GM23248 (cell line): ENCODE data around the gene KAZN. TPM values are rescaled to one million over a fixed set of nuclear protein-coding genes. Genes with fewer than 3 reads are reported as not detected.

Source experiments
- DNase-seq: peaks from one replicate; pipeline ENCODE4 v3.0.0-alpha.2; 2015
- H2AFZ ChIP-seq: fragments of 200-600 bp; sonication (generic); 2 replicates; pipeline ENCODE4 v1.6.1; 2016; ENCODE audit warnings: antibody characterized with exemption
- H3F3A ChIP-seq: fragments of 200-600 bp; sonication (generic); 2 replicates; pipeline ENCODE4 v1.6.1; 2016; ENCODE audit warnings: mild to moderate bottlenecking, antibody characterized with exemption, mixed run types; ENCODE audit not compliant: insufficient read depth
- H3K27ac ChIP-seq: fragments of 200-600 bp; sonication (generic); 2 replicates; pipeline ENCODE4 v1.5.1; 2016; ENCODE audit warnings: mild to moderate bottlenecking
- H3K27me3 ChIP-seq: fragments of 200-600 bp; sonication (generic); replicated peaks from 2 replicates; pipeline ENCODE4 v1.6.1; 2016; ENCODE audit warnings: mild to moderate bottlenecking; ENCODE audit not compliant: insufficient read depth
- H3K36me3 ChIP-seq: fragments of 200-600 bp; sonication (generic); 2 replicates; pipeline ENCODE4 v1.6.1; 2016; ENCODE audit warnings: low read depth, mild to moderate bottlenecking
- H3K4me1 ChIP-seq: fragments of 200-600 bp; sonication (generic); 2 replicates; pipeline ENCODE4 v1.6.1; 2016; ENCODE audit warnings: mild to moderate bottlenecking; ENCODE audit not compliant: insufficient read depth
- H3K4me2 ChIP-seq: fragments of 200-600 bp; sonication (generic); one replicate; pipeline ENCODE4 v1.6.1; 2016; ENCODE audit warnings: mild to moderate bottlenecking; ENCODE audit not compliant: unreplicated experiment
- H3K4me3 ChIP-seq: fragments of 200-600 bp; sonication (generic); 2 replicates; pipeline ENCODE4 v1.5.1; 2016; ENCODE audit warnings: mild to moderate bottlenecking
- H3K79me2 ChIP-seq: fragments of 200-600 bp; sonication (generic); 2 replicates; pipeline ENCODE4 v1.6.1; 2016; ENCODE audit warnings: mild to moderate bottlenecking; ENCODE audit not compliant: insufficient read depth
- H3K9ac ChIP-seq: fragments of 200-600 bp; sonication (generic); 2 replicates; pipeline ENCODE4 v1.6.1; 2016; ENCODE audit warnings: mild to moderate bottlenecking
- H3K9me2 ChIP-seq: fragments of 200-600 bp; sonication (generic); 2 replicates; pipeline ENCODE4 v1.6.1; 2016; ENCODE audit warnings: mixed run types, mild to moderate bottlenecking, moderate library complexity; ENCODE audit not compliant: insufficient read depth
- H3K9me3 ChIP-seq: fragments of 200-600 bp; sonication (generic); one replicate; pipeline ENCODE4 v1.6.1; 2017; ENCODE audit warnings: low read depth
- H4K20me1 ChIP-seq: fragments of 200-600 bp; sonication (generic); 2 replicates; pipeline ENCODE4 v1.6.0; 2016; ENCODE audit not compliant: insufficient read depth
- EZH2 ChIP-seq: fragments of 200-600 bp; sonication (generic); IDR thresholded peaks from 2 replicates; pipeline ENCODE4 v1.6.1; 2018; ENCODE audit warnings: antibody characterized with exemption, mild to moderate bottlenecking; ENCODE audit not compliant: insufficient read depth, poor library complexity, severe bottlenecking
- EZH2phosphoT487 ChIP-seq: fragments of 200-600 bp; sonication (generic); IDR thresholded peaks from 2 replicates; pipeline ENCODE4 v1.6.1; 2018; ENCODE audit warnings: antibody characterized with exemption, moderate library complexity, mild to moderate bottlenecking, low read depth; ENCODE audit not compliant: insufficient read depth
- WGBS, 2 experiments: methylation state at CpG; one replicate each; pipeline ENCODE4 v1.1.6; 2015 to 2017; ENCODE audit warnings: low lambda C conversion rate in 2 of 2, low coverage in 1 of 2; ENCODE audit errors: missing lambda C conversion rate in 2 of 2; 5-methylcytosine and 5-hydroxymethylcytosine counted together
- in situ Hi-C: fragments of 300-500 bp; cut with MboI; formaldehyde crosslinking; loops from 2 replicates; pipeline ENCODE4 v1.15.0; 2020
- polyA plus RNA-seq: library from polyadenylated mRNA; unstranded; fragments of >200 nt; fragmentation: Nextera tagmentation; extraction: Ambion mirVana; gene quantifications from 2 replicates; pipeline ENCODE4 v1.2.1, GENCODE V29; 2016
- total RNA-seq: library from RNA; depleted of rRNA; stranded (reverse); fragments of >200 nt; shearing (Covaris generic); gene quantifications from 2 replicates; pipeline ENCODE4 v1.2.3, GENCODE V29; 2014

Gene KAZN
- total and polyA plus RNA-seq, 2 experiments from 2014 or later, result 4.9 to 7.2 TPM

- in situ Hi-C loops, result no loop called here
- no peaks in the 10 kb centered on the region for H4K20me1 ChIP-seq
- H3K4me1 ChIP-seq, result 0 out of 2 replicates have a peak, but pooled peaks cover 4% of the 10 kb centered on the region
- no peak overlapping the region for H3K9ac ChIP-seq
- no peak overlapping the region for H2AFZ ChIP-seq
- no peaks in the 10 kb centered on the region for H3K36me3 ChIP-seq
- no peaks in the 10 kb centered on the region for H3K79me2 ChIP-seq
- no peaks in the 10 kb centered on the region for H3K27me3 ChIP-seq
- 78% methylated on average over 12 of the region's 12 CpGs for WGBS, 2 experiments
- H3K27ac ChIP-seq, result no peak overlapping the region
- DNase-seq, result no peak
- no peak for TF ChIP-seq EZH2phosphoT487
- no peak for TF ChIP-seq EZH2
- H3K4me2 ChIP-seq, result no peak overlapping the region
- no peaks in the 10 kb centered on the region for H3F3A ChIP-seq
- no peaks in the 10 kb centered on the region for H3K9me3 ChIP-seq
- H3K4me3 ChIP-seq, result no peak overlapping the region
- H3K9me2 ChIP-seq, result no peaks in the 10 kb centered on the region
Observed at GRCh38 chr1:14912839-14913481, 314.5 kb downstream of the KAZN start.

GRCh38 chr1:14913482-14914177 lies 315.1 kb downstream of the KAZN start:
- TF ChIP-seq EZH2phosphoT487 (no peak), EZH2 (no peak)
- Histone ChIP-seq H3K4me2 (no peak overlapping the region), H3K4me1 (0 out of 2 replicates have a peak, but pooled peaks cover 4% of the 10 kb centered on the region), H3K9me3 (no peaks in the 10 kb centered on the region), H3F3A (no peaks in the 10 kb centered on the region), H2AFZ (no peak overlapping the region), H3K27me3 (no peaks in the 10 kb centered on the region), H4K20me1 (no peaks in the 10 kb centered on the region), H3K27ac (no peak overlapping the region), H3K9ac (no peak overlapping the region), H3K4me3 (no peak overlapping the region), H3K36me3 (no peaks in the 10 kb centered on the region), H3K79me2 (no peaks in the 10 kb centered on the region), H3K9me2 (no peaks in the 10 kb centered on the region)
- no peak for DNase-seq
- WGBS, 2 experiments, result 84 to 92% methylated on average over 14 of the region's 14 CpGs
- in situ Hi-C loops, result no loop called here

- no peaks in the 10 kb centered on the region for H3K79me2 ChIP-seq
- H3K9me3 ChIP-seq, result no peaks in the 10 kb centered on the region
- no peak overlapping the region for H3K4me2 ChIP-seq
- no peak for TF ChIP-seq EZH2phosphoT487
- no peak for TF ChIP-seq EZH2
- H4K20me1 ChIP-seq, result no peaks in the 10 kb centered on the region
- no peak overlapping the region for H3K27ac ChIP-seq
- H3K36me3 ChIP-seq, result no peaks in the 10 kb centered on the region
- no peak for DNase-seq
- no peaks in the 10 kb centered on the region for H3F3A ChIP-seq
- 74 to 75% methylated on average over 11 of the region's 11 CpGs for WGBS, 2 experiments
- in situ Hi-C loops, result no loop called here
- H3K27me3 ChIP-seq, result no peaks in the 10 kb centered on the region
- no peak overlapping the region for H3K4me3 ChIP-seq
- 0 out of 2 replicates have a peak, but pooled peaks cover 4% of the 10 kb centered on the region for H3K4me1 ChIP-seq
- no peak overlapping the region for H2AFZ ChIP-seq
- H3K9me2 ChIP-seq, result no peaks in the 10 kb centered on the region
- H3K9ac ChIP-seq, result no peak overlapping the region
Observed at GRCh38 chr1:14914351-14914988, 316.0 kb downstream of the KAZN start.

- H2AFZ ChIP-seq, result no peak overlapping the region
Observed at GRCh38 chr1:14915356-14916054, 317.0 kb downstream of the KAZN start.

More at GRCh38 chr1:14915356-14916054, 317.0 kb downstream of the KAZN start:
- Histone ChIP-seq H3K36me3 (no peaks in the 10 kb centered on the region), H3K27me3 (no peaks in the 10 kb centered on the region), H3K4me3 (no peak overlapping the region), H3K9me3 (no peaks in the 10 kb centered on the region), H3K9ac (no peak overlapping the region), H3K9me2 (no peaks in the 10 kb centered on the region), H3K27ac (no peak overlapping the region), H3K4me2 (no peak overlapping the region), H3F3A (no peaks in the 10 kb centered on the region), H4K20me1 (no peaks in the 10 kb centered on the region), H3K4me1 (0 out of 2 replicates have a peak, but pooled peaks cover 4% of the 10 kb centered on the region), H3K79me2 (no peaks in the 10 kb centered on the region)
- in situ Hi-C loops, result no loop called here
- WGBS, 2 experiments, result 46% methylated on average over 9 of the region's 9 CpGs
- no peak for TF ChIP-seq EZH2
- TF ChIP-seq EZH2phosphoT487, result no peak
- DNase-seq, result peak; percentile 56
